ENCODE results near the gene PCBP3. TPM values are rescaled to one million over a fixed set of nuclear protein-coding genes. Genes with fewer than 3 reads are reported as not detected.

The PCBP3 gene
- total RNA-seq, 1 experiment from 2014 or later = 24.1 TPM

GRCh38 chr21:45916011-45916840, 272.7 kb downstream of the PCBP3 start:
- no peak for DNase-seq (ENCODE audit: extremely low read depth, low read depth)

- DNase-seq (ENCODE audit: extremely low read depth, low read depth) = no peak
These were observed 273.7 kb downstream of the PCBP3 start for GRCh38 chr21:45917241-45917640.

GRCh38 chr21:45918011-45918410, 274.5 kb downstream of the PCBP3 start:
- no peak for DNase-seq (ENCODE audit: extremely low read depth, low read depth)

GRCh38 chr21:45918835-45919447, 275.4 kb downstream of the PCBP3 start:
- DNase-seq (ENCODE audit: extremely low read depth, low read depth) = no peak

- no peak for DNase-seq (ENCODE audit: extremely low read depth, low read depth)
These were observed 276.1 kb downstream of the PCBP3 start for GRCh38 chr21:45919593-45919992.

GRCh38 chr21:45920824-45921600, 277.5 kb downstream of the PCBP3 start:
- DNase-seq (ENCODE audit: extremely low read depth, low read depth) = no peak

GRCh38 chr21:45921917-45922316, 278.4 kb downstream of the PCBP3 start:
- no peak for DNase-seq (ENCODE audit: extremely low read depth, low read depth)

GRCh38 chr21:45922648-45923047, 279.1 kb downstream of the PCBP3 start:
- DNase-seq (ENCODE audit: extremely low read depth, low read depth) = no peak

GRCh38 chr21:45923146-45923545, 279.6 kb downstream of the PCBP3 start:
- no peak for DNase-seq (ENCODE audit: extremely low read depth, low read depth)

- DNase-seq (ENCODE audit: extremely low read depth, low read depth) = no peak
These were observed 282.8 kb downstream of the PCBP3 start for GRCh38 chr21:45926281-45926680.

- DNase-seq (ENCODE audit: extremely low read depth, low read depth) = no peak
These were observed 283.5 kb downstream of the PCBP3 start for GRCh38 chr21:45927032-45927431.

- no peak for DNase-seq (ENCODE audit: extremely low read depth, low read depth)
These were observed 284.6 kb downstream of the PCBP3 start for GRCh38 chr21:45927851-45928850.

GRCh38 chr21:45929449-45929848, 285.9 kb downstream of the PCBP3 start:
- DNase-seq (ENCODE audit: extremely low read depth, low read depth) = no peak

GRCh38 chr21:45930231-45930760, 286.8 kb downstream of the PCBP3 start:
- DNase-seq (ENCODE audit: extremely low read depth, low read depth) = no peak

- DNase-seq (ENCODE audit: extremely low read depth, low read depth) = no peak
These were observed 287.3 kb downstream of the PCBP3 start for GRCh38 chr21:45930792-45931191.

GRCh38 chr21:45931397-45931969, 288.0 kb downstream of the PCBP3 start:
- no peak for DNase-seq (ENCODE audit: extremely low read depth, low read depth)

GRCh38 chr21:45932922-45933502, 289.5 kb downstream of the PCBP3 start:
- DNase-seq (ENCODE audit: extremely low read depth, low read depth) = no peak

- no peak for DNase-seq (ENCODE audit: extremely low read depth, low read depth)
These were observed 290.6 kb downstream of the PCBP3 start for GRCh38 chr21:45934085-45934484.

- DNase-seq (ENCODE audit: extremely low read depth, low read depth) = no peak
These were observed 291.0 kb downstream of the PCBP3 start for GRCh38 chr21:45934554-45934953.

Data from NCI-H460 (cell line).